ENCODE data around the gene TUSC2. TPM values are rescaled to one million over a fixed set of nuclear protein-coding genes. Genes with fewer than 3 reads are reported as not detected.

Gene TUSC2
- total and polyA plus RNA-seq, 10 of the 15 experiments (the other 5 are each of a cell fraction or from before 2014, with no cell fraction given): 4.0 to 73.8 (median 34.3) TPM

- TF ChIP-seq REST (IDR thresholded peaks at IDR 0.05; ENCODE audit: low read depth, low read length): no peak
- peak; percentile 70 for TF ChIP-seq ELK1 (IDR thresholded peaks at IDR 0.05; ENCODE audit: low read depth, low read length)
- TF ChIP-seq SUPT20H (IDR thresholded peaks at IDR 0.05; ENCODE audit: borderline replicate concordance, control insufficient read depth, low read depth, low read length): no peak
- TF ChIP-seq KDM1A (IDR thresholded peaks at IDR 0.05; ENCODE audit: borderline replicate concordance): no peak
- TF ChIP-seq SIN3A (IDR thresholded peaks at IDR 0.05; ENCODE audit: low read depth, low read length): 0 out of 2 replicates have a peak, but pooled peaks have one; percentile 50
- TF ChIP-seq HDAC2 (IDR thresholded peaks at IDR 0.05): no peak
- TF ChIP-seq MEF2B (IDR thresholded peaks at IDR 0.05; ENCODE audit: partially characterized antibody, poor library complexity, severe bottlenecking): no peak
- TF ChIP-seq FOXK2 (IDR thresholded peaks at IDR 0.05): no peak
- TF ChIP-seq EP300 (IDR thresholded peaks at IDR 0.05; ENCODE audit: borderline replicate concordance in 1 of 2, control insufficient read depth in 1 of 2, low read depth in 2 of 2, low read length in 2 of 2): no peak
- TF ChIP-seq CREM (IDR thresholded peaks at IDR 0.05; ENCODE audit: low read depth): peak; percentile 87
- TF ChIP-seq USF2 (IDR thresholded peaks at IDR 0.05; ENCODE audit: borderline replicate concordance, low read depth, low read length): no peak
- no peak for TF ChIP-seq NR2C1 (IDR thresholded peaks at IDR 0.05)
- no peak for TF ChIP-seq RAD51 (IDR thresholded peaks at IDR 0.05)
- no peak for TF ChIP-seq ZNF274 (IDR thresholded peaks at IDR 0.05; ENCODE audit: insufficient read depth, insufficient read length)
- peak; percentile 68; the same call in 1 of the 2 replicates for TF ChIP-seq RB1 (IDR thresholded peaks at IDR 0.05; ENCODE audit: borderline replicate concordance)
- peak; percentile 83 for TF ChIP-seq SP1 (IDR thresholded peaks at IDR 0.05; ENCODE audit: low read depth, low read length)
- no peak for TF ChIP-seq TARDBP (IDR thresholded peaks at IDR 0.05; ENCODE audit: borderline replicate concordance)
- TF ChIP-seq BCLAF1 (IDR thresholded peaks at IDR 0.05): no peak
- TF ChIP-seq MTA2 (IDR thresholded peaks at IDR 0.05; ENCODE audit: low read depth): no peak
- TF ChIP-seq IRF5 (IDR thresholded peaks at IDR 0.05; ENCODE audit: borderline replicate concordance): no peak
- peak; percentile 92 for TF ChIP-seq POLR2A (IDR thresholded peaks at IDR 0.05; ENCODE audit: low read depth, low read length)
- no peak for TF ChIP-seq YBX1 (IDR thresholded peaks at IDR 0.05)
Measured at GRCh38 chr3:50327943-50328691, at the start of gene TUSC2 (continued).
